ENCODE measurements around the gene CHCHD3. TPM values are rescaled to one million over a fixed set of nuclear protein-coding genes. Genes with fewer than 3 reads are reported as not detected.

Gene CHCHD3
- 59.2 and 71.0 TPM in 2 replicates for total RNA-seq (ENCODE audit: low replicate concordance)
- long read RNA-seq, transcript CHCHD3-201 (8 exons, 1,598 nt): major isoform, 243 of 284 reads
- long read RNA-seq, partial matches to known transcripts: 4 of 284 reads
- long read RNA-seq, other reads (novel, unspliced or antisense): 37 of 284 reads

GRCh38 chr7:133081599-133082389, at the start of gene CHCHD3:
TSS of gene CHCHD3 (minus strand) at chr7:133082090. CDS start at chr7:133081937, 153 bp downstream.
- Mint-ChIP-seq H3K4me3 (peak within 1 kb of the TSS; percentile 96), H3K4me1 (ENCODE audit: unreplicated experiment) (peaks cover 30% of the 10 kb centered on the region), H3K27me3 (peaks cover 8% of the 10 kb centered on the region), H3K27ac (peak within 1 kb of the TSS; percentile 91), H3K36me3 (peaks cover 10% of the 10 kb centered on the region), H3K9me3 (no peaks in the 10 kb centered on the region)
- TF ChIP-seq CTCF (conservative IDR thresholded peaks at IDR 0.05): no peak
- DNase-seq (ENCODE audit: extremely low spot score, unreplicated experiment): peak; percentile 96

DNA sequence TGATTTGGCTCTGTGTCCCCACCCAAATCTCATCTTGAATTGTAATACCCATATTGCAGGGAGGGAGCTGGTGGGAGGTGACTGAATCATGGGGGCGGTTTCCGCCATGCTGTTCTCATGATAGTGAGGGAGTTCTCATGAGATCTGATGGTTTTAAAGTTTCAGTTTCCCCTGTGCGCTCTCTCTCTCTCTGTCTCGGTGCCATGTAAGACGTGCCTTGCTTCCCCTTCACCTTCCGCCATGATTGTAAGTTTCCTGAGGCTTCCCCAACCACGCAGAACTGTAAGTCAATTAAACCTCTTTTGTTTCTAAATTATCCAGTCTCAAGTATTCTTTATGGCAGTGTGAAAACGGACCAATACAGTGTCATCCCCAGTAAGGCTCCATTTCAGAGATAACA, 48.3 kb upstream of the CHCHD3 start:
- no peaks in the 10 kb centered on the region for H3K4me1 Mint-ChIP-seq (ENCODE audit: unreplicated experiment)
- H3K9me3 Mint-ChIP-seq: no peaks in the 10 kb centered on the region
- no peaks in the 10 kb centered on the region for H3K36me3 Mint-ChIP-seq
- no peak overlapping the region for H3K4me3 Mint-ChIP-seq
- DNase-seq (ENCODE audit: extremely low spot score, unreplicated experiment): no peak
- H3K27ac Mint-ChIP-seq: no peak overlapping the region
- H3K27me3 Mint-ChIP-seq: peaks cover 8% of the 10 kb centered on the region
- TF ChIP-seq CTCF (conservative IDR thresholded peaks at IDR 0.05): no peak

- TF ChIP-seq CTCF (conservative IDR thresholded peaks at IDR 0.05): no peak
- no peak overlapping the region for H3K27ac Mint-ChIP-seq
- no peak overlapping the region for H3K4me3 Mint-ChIP-seq
- no peaks in the 10 kb centered on the region for H3K36me3 Mint-ChIP-seq
- DNase-seq (ENCODE audit: extremely low spot score, unreplicated experiment): no peak
- H3K4me1 Mint-ChIP-seq (ENCODE audit: unreplicated experiment): no peaks in the 10 kb centered on the region
- H3K9me3 Mint-ChIP-seq: no peaks in the 10 kb centered on the region
- H3K27me3 Mint-ChIP-seq: peaks cover 4% of the 10 kb centered on the region
Measured at GRCh38 chr7:133126422-133126821, 44.5 kb upstream of the CHCHD3 start.

DNA sequence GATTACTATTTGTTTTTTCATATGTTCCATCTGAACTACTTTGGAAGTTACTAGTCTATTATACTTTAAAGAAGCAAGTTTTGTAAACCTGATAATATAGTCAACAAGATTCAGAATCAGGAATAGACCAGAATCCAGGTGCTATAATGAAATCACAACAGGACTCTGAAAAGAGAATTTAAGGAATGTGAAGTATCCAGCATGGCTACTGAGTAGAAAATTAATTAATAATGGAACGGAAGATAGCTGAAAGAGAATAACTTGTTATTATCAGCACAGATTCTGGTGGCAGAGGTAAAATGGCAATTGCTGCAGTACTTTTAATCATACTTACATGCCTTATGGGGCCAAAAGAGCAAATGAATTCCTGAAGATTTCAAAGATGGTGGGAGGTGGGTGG, 43.1 kb upstream of the CHCHD3 start:
- Mint-ChIP-seq H3K27ac (no peak overlapping the region), H3K27me3 (no peaks in the 10 kb centered on the region), H3K4me3 (no peak overlapping the region), H3K4me1 (ENCODE audit: unreplicated experiment) (no peaks in the 10 kb centered on the region), H3K36me3 (no peaks in the 10 kb centered on the region), H3K9me3 (no peaks in the 10 kb centered on the region)
- no peak for TF ChIP-seq CTCF (conservative IDR thresholded peaks at IDR 0.05)
- no peak for DNase-seq (ENCODE audit: extremely low spot score, unreplicated experiment)

GRCh38 chr7:133121175-133121844, 39.4 kb upstream of the CHCHD3 start:
- no peak for TF ChIP-seq CTCF (conservative IDR thresholded peaks at IDR 0.05)
- no peak for DNase-seq (ENCODE audit: extremely low spot score, unreplicated experiment)

More at GRCh38 chr7:133121175-133121844, 39.4 kb upstream of the CHCHD3 start:
- Mint-ChIP-seq H3K4me3 (no peak overlapping the region), H3K36me3 (no peaks in the 10 kb centered on the region), H3K27ac (no peak overlapping the region), H3K27me3 (peaks cover 2% of the 10 kb centered on the region), H3K9me3 (no peaks in the 10 kb centered on the region), H3K4me1 (ENCODE audit: unreplicated experiment) (peaks cover 2% of the 10 kb centered on the region)
